ENCODE measurements around the gene MYOG. TPM values are rescaled to one million over a fixed set of nuclear protein-coding genes. Genes with fewer than 3 reads are reported as not detected.

The MYOG gene
- total and polyA plus RNA-seq, 7 donors: 9.7 to 451 (median 160) TPM

DNA sequence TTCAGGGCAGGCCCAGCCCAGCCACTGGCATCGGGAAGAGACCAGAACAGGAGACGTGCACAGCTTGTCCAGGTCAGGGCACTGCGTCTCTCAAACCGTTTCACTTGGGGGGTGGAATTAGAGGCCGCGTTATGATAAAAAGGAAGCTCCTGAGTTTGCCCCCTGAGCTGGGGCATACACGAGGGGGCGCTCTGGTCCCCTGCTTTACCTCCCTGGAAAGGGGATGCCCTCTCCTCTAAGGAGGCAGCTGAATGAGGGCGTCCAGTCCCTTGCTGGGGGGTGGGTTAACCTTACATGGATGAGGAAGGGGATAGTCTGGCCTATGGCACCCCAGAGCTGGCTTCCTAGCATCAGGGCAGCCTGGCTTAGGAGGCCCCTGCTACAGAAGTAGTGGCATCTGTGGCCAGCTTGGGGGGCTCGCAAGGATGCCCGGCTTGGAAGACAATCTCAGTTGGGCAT lies 2.3 kb downstream of the MYOG start:
- H3K4me3 ChIP-seq: peak overlapping the region; percentile 99
- peak overlapping the region; percentile 81 for H3K27ac ChIP-seq
- intact Hi-C loops (cut with DNase I): no loop called here
- peaks cover 0 to 18% of the 10 kb centered on the region in 2 donors for H3K36me3 ChIP-seq (ENCODE audit: insufficient read depth in 1 of 2, low read depth in 1 of 2)
- 37 to 47% (median 44%) methylated on average over 11 of the region's 11 CpGs for WGBS, 3 donors
- TF ChIP-seq, protein P1, sequence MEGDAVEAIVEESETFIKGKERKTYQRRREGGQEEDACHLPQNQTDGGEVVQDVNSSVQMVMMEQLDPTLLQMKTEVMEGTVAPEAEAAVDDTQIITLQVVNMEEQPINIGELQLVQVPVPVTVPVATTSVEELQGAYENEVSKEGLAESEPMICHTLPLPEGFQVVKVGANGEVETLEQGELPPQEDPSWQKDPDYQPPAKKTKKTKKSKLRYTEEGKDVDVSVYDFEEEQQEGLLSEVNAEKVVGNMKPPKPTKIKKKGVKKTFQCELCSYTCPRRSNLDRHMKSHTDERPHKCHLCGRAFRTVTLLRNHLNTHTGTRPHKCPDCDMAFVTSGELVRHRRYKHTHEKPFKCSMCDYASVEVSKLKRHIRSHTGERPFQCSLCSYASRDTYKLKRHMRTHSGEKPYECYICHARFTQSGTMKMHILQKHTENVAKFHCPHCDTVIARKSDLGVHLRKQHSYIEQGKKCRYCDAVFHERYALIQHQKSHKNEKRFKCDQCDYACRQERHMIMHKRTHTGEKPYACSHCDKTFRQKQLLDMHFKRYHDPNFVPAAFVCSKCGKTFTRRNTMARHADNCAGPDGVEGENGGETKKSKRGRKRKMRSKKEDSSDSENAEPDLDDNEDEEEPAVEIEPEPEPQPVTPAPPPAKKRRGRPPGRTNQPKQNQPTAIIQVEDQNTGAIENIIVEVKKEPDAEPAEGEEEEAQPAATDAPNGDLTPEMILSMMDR (IDR thresholded peaks at IDR 0.05): peak; percentile 36
- H3K9me3 ChIP-seq: no peaks in the 10 kb centered on the region
- DNase-seq: no peak
- H3K27me3 ChIP-seq (ENCODE audit: insufficient read depth in 3 of 3, low read length in 2 of 3): no peaks in the 10 kb centered on the region
- peaks cover 27% of the 10 kb centered on the region for H3K4me1 ChIP-seq
- peak in 2 of 4 donors; percentile 9 to 21 for ATAC-seq

- WGBS, 3 donors: 30 to 39% (median 35%) methylated on average over 11 of the region's 11 CpGs
- TF ChIP-seq, protein P1 (IDR thresholded peaks at IDR 0.05): no peak
- ATAC-seq (peak in 1 of 4 donors; percentile 16), DNase-seq (no peak)
- intact Hi-C loops (cut with DNase I): no loop called here
- H3K36me3 ChIP-seq (ENCODE audit: insufficient read depth in 1 of 2, low read depth in 1 of 2): peaks cover 0 to 18% of the 10 kb centered on the region in 2 donors
- H3K4me1 ChIP-seq: peaks cover 27% of the 10 kb centered on the region
- peak overlapping the region; percentile 81 for H3K27ac ChIP-seq
- H3K4me3 ChIP-seq: peak overlapping the region; percentile 99
- no peaks in the 10 kb centered on the region for H3K27me3 ChIP-seq (ENCODE audit: insufficient read depth in 3 of 3, low read length in 2 of 3)
- no peaks in the 10 kb centered on the region for H3K9me3 ChIP-seq
Observed at GRCh38 chr1:203082571-203083462, 3.0 kb downstream of the MYOG start.

GRCh38 chr1:203082231-203082505 lies 3.6 kb downstream of the MYOG start:
- peak overlapping the region; percentile 99 for H3K4me3 ChIP-seq
- intact Hi-C loops (cut with DNase I): no loop called here
- ATAC-seq: no peak
- H3K27ac ChIP-seq: peak overlapping the region; percentile 81
- DNase-seq: no peak
- H3K9me3 ChIP-seq: no peaks in the 10 kb centered on the region
- TF ChIP-seq, protein P1 (IDR thresholded peaks at IDR 0.05): no peak
- H3K27me3 ChIP-seq (ENCODE audit: insufficient read depth in 3 of 3, low read length in 2 of 3): no peaks in the 10 kb centered on the region
- peaks cover 0 to 18% of the 10 kb centered on the region in 2 donors for H3K36me3 ChIP-seq (ENCODE audit: insufficient read depth in 1 of 2, low read depth in 1 of 2)
- 38 to 60% (median 50%) methylated on average over 3 of the region's 3 CpGs for WGBS, 3 donors
- peaks cover 24% of the 10 kb centered on the region for H3K4me1 ChIP-seq

DNA sequence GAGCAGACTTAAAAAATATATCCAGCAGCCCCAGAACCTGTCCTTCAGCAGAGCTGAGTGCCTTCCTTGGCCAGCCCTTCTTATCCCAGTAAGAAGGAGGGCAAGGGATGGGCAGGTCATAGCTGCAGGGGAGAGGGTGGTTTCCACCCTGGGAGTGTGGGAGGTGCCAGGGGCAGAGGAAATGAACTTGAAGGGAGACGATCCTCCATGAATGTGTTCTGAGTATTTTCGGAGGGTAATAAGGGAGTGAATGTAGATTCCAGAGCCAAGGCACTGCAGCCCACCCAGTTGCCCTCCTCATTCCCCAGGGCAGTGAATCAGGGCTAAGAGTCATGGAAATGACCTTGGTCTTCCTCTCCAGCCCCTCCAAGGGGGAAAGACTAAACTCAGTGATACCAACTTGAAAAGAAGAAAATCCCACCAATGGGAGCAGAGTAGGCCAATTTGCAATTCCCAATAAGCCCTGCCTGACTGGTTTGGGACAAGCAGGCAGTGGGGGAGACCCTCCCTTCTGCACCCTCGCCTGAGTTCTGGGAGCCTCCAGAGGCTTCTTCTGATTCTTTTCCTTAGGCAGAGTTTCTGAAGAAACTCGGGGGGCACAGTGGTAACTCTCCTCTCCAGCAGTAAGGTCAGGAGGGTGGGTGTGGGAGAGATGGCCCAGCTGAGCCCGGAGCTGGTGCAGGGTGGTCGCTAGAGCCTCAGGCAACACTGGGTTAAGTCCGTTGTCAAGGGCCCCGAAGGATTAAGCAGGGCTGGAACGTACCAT lies 4.2 kb downstream of the MYOG start:
- H3K9me3 ChIP-seq: no peaks in the 10 kb centered on the region
- H3K27me3 ChIP-seq (ENCODE audit: insufficient read depth in 3 of 3, low read length in 2 of 3): no peaks in the 10 kb centered on the region
- H3K4me3 ChIP-seq: peak overlapping the region; percentile 99
- no peak for DNase-seq
- no peak for ATAC-seq
- H3K4me1 ChIP-seq: peaks cover 20% of the 10 kb centered on the region
- WGBS, 3 donors: 46 to 58% (median 49%) methylated on average over 9 of the region's 9 CpGs
- intact Hi-C loops (cut with DNase I): no loop called here
- peaks cover 0 to 21% of the 10 kb centered on the region in 2 donors for H3K36me3 ChIP-seq (ENCODE audit: insufficient read depth in 1 of 2, low read depth in 1 of 2)
- H3K27ac ChIP-seq: peak overlapping the region; percentile 81
- TF ChIP-seq, protein P1 (IDR thresholded peaks at IDR 0.05): no peak
